Adipocyte (in vitro differentiated cells): ENCODE data around the gene SPZ1.
"Not testable (repeated sequence)": the region's sequence is repeated elsewhere in the genome, so short reads cannot be mapped to it uniquely, and the experiment has no call there.

Experiments
- DNase-seq: peaks from one replicate; pipeline ENCODE4 v3.0.0-alpha.2; 2015; ENCODE audit warnings: low read depth
- H3K27me3 ChIP-seq: replicated peaks from 2 replicates; pipeline ENCODE4 v1.7.0; 2013; ENCODE audit warnings: mild to moderate bottlenecking, low read length, moderate library complexity; ENCODE audit not compliant: control insufficient read depth, insufficient read depth
- H3K36me3 ChIP-seq: 2 replicates; pipeline ENCODE4 v1.7.0; 2013; ENCODE audit warnings: low read length, mild to moderate bottlenecking, moderate library complexity; ENCODE audit not compliant: control insufficient read depth, insufficient read depth, severe bottlenecking
- H3K4me1 ChIP-seq: 2 replicates; pipeline ENCODE4 v1.7.0; 2013; ENCODE audit warnings: mild to moderate bottlenecking, low read length, moderate library complexity; ENCODE audit not compliant: control insufficient read depth, insufficient read depth
- H3K4me3 ChIP-seq: 2 replicates; pipeline ENCODE4 v1.7.0; 2013; ENCODE audit warnings: mild to moderate bottlenecking, low read length, moderate library complexity
- H3K9ac ChIP-seq: 2 replicates; pipeline ENCODE4 v1.7.0; 2013; ENCODE audit warnings: mild to moderate bottlenecking, low read length, moderate library complexity
- H3K9me3 ChIP-seq: 2 replicates; pipeline ENCODE4 v1.7.0; 2013; ENCODE audit warnings: mild to moderate bottlenecking, low read length, moderate library complexity; ENCODE audit not compliant: control insufficient read depth

Gene SPZ1

GRCh38 chr5:80299601-80300000 is 20.2 kb upstream of the SPZ1 start:
- no peak overlapping the region for H3K9ac ChIP-seq
- no peaks in the 10 kb centered on the region for H3K4me1 ChIP-seq
- H3K36me3 ChIP-seq: no peaks in the 10 kb centered on the region
- no peak for DNase-seq
- H3K4me3 ChIP-seq: no peak overlapping the region
- H3K9me3 ChIP-seq: no peaks in the 10 kb centered on the region
- H3K27me3 ChIP-seq: no peaks in the 10 kb centered on the region

DNA sequence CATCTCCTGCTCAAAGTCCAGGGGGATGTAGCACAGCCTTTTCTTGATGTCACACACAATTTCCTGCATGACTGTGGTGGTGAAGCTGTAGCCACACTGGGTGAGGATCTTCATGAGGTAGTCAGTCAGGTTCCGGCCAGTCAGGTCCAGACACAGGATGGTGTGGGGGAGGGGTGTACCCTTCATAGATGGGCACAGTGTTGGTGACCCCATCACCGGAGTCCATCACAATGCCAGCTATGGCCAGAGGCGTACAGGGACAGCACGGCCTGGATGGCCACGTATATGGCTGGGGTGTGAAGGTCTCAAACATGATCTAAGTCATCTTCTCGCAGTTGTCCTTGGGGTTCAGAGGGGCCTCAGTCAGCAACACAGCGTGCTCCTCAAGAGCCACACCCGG is 19.7 kb upstream of the SPZ1 start:
- H3K9me3 ChIP-seq: no peaks in the 10 kb centered on the region
- no peak overlapping the region for H3K9ac ChIP-seq
- H3K4me1 ChIP-seq: no peaks in the 10 kb centered on the region
- H3K36me3 ChIP-seq: no peaks in the 10 kb centered on the region
- no peak overlapping the region for H3K4me3 ChIP-seq
- no peaks in the 10 kb centered on the region for H3K27me3 ChIP-seq
- DNase-seq: no peak

GRCh38 chr5:80300796-80301195 is 19.0 kb upstream of the SPZ1 start:
- H3K4me3 ChIP-seq, H3K4me1 ChIP-seq, DNase-seq: not testable (repeated sequence)

DNA sequence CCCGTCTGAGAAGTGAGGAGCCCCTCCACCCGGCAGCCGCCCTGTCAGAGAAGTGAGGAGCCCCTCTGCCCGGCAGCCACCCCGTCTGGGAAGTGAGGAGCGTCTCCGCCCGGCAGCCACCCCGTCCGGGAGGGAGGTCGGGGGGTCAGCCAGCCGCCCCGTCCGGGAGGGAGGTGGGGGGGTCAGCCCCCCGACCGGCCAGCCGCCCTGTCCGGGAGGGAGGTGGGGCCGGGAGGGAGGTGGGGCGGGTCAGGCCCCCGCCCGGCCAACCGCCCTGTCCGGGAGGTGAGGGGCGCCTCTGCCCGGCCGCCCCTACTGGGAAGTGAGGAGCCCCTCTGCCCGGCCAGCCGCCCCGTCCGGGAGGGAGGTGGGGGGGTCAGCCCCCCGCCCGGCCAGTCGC is 18.5 kb upstream of the SPZ1 start:
- DNase-seq, H3K36me3 ChIP-seq, H3K9ac ChIP-seq, H3K27me3 ChIP-seq, H3K4me3 ChIP-seq, H3K4me1 ChIP-seq, H3K9me3 ChIP-seq: not testable (repeated sequence)

More at GRCh38 chr5:80300796-80301195, 19.0 kb upstream of the SPZ1 start:
- H3K27me3 ChIP-seq, H3K9me3 ChIP-seq, H3K9ac ChIP-seq, H3K36me3 ChIP-seq: not testable (repeated sequence)

GRCh38 chr5:80302636-80303035 is 17.2 kb upstream of the SPZ1 start:
- no peak for DNase-seq
- Histone ChIP-seq H3K4me1 (no peaks in the 10 kb centered on the region), H3K36me3 (no peaks in the 10 kb centered on the region), H3K9me3 (no peaks in the 10 kb centered on the region), H3K9ac (no peak overlapping the region), H3K4me3 (no peak overlapping the region), H3K27me3 (no peaks in the 10 kb centered on the region)

DNA sequence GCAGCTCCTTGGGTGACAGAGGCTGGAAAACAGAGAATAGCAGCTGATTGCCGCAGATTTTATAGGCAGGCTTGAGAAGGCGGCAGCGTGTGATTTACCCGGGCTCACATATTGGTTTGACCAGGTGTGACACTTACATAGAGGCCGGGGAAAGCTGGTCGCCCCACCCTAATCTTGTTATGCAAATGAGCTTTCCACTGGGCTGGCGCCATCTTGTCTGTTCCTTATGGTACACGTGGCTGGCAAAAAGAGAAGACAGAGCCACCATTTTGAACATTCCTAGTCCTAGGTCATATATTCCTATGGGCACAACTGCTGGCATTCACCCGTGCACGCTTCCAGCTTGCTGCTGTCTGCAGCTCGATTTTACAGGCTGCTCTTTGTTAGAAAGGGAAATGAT is 11.3 kb upstream of the SPZ1 start:
- DNase-seq: no peak
- no peaks in the 10 kb centered on the region for H3K36me3 ChIP-seq

GRCh38 chr5:80309871-80310665 is 9.7 kb upstream of the SPZ1 start:
- H3K9ac ChIP-seq: no peak overlapping the region
- no peaks in the 10 kb centered on the region for H3K9me3 ChIP-seq
- no peaks in the 10 kb centered on the region for H3K4me1 ChIP-seq
- no peak for DNase-seq
- no peak overlapping the region for H3K4me3 ChIP-seq
- H3K27me3 ChIP-seq: no peaks in the 10 kb centered on the region
- no peaks in the 10 kb centered on the region for H3K36me3 ChIP-seq

More for the DNA sequence above, 11.3 kb upstream of the SPZ1 start:
- Histone ChIP-seq H3K9me3 (no peaks in the 10 kb centered on the region), H3K4me1 (no peaks in the 10 kb centered on the region), H3K27me3 (no peaks in the 10 kb centered on the region), H3K9ac (no peak overlapping the region), H3K4me3 (no peak overlapping the region)

GRCh38 chr5:80315244-80315643 is 4.6 kb upstream of the SPZ1 start:
- no peak overlapping the region for H3K4me3 ChIP-seq
- H3K9ac ChIP-seq: no peak overlapping the region
- H3K27me3 ChIP-seq: peaks cover 13% of the 10 kb centered on the region
- no peaks in the 10 kb centered on the region for H3K9me3 ChIP-seq
- no peaks in the 10 kb centered on the region for H3K36me3 ChIP-seq
- H3K4me1 ChIP-seq: peaks cover 3% of the 10 kb centered on the region
- no peak for DNase-seq

- peak; percentile 62 for DNase-seq
- H3K4me3 ChIP-seq: no peak overlapping the region
- H3K27me3 ChIP-seq: peaks cover 27% of the 10 kb centered on the region
- H3K36me3 ChIP-seq: no peaks in the 10 kb centered on the region
- H3K9me3 ChIP-seq: no peaks in the 10 kb centered on the region
- H3K4me1 ChIP-seq: peaks cover 6% of the 10 kb centered on the region
- H3K9ac ChIP-seq: no peak overlapping the region
Observed at GRCh38 chr5:80318212-80318611, 1.6 kb upstream of the SPZ1 start.

- no peak for DNase-seq
- H3K9ac ChIP-seq: no peak overlapping the region
- no peaks in the 10 kb centered on the region for H3K9me3 ChIP-seq
- H3K4me3 ChIP-seq: no peak overlapping the region
- H3K36me3 ChIP-seq: no peaks in the 10 kb centered on the region
- peaks cover 19% of the 10 kb centered on the region for H3K27me3 ChIP-seq
- peaks cover 3% of the 10 kb centered on the region for H3K4me1 ChIP-seq
Observed at GRCh38 chr5:80324912-80325311, 5.1 kb downstream of the SPZ1 start.

GRCh38 chr5:80326468-80326867 is 6.7 kb downstream of the SPZ1 start:
- DNase-seq: no peak
- H3K9me3 ChIP-seq: no peaks in the 10 kb centered on the region

GRCh38 chr5:80337379-80337778 is 17.6 kb downstream of the SPZ1 start:
- no peak for DNase-seq
- no peaks in the 10 kb centered on the region for H3K4me1 ChIP-seq
- H3K27me3 ChIP-seq: peaks cover 3% of the 10 kb centered on the region
- H3K9ac ChIP-seq: no peak overlapping the region
- H3K4me3 ChIP-seq: no peak overlapping the region
- H3K36me3 ChIP-seq: no peaks in the 10 kb centered on the region
- no peaks in the 10 kb centered on the region for H3K9me3 ChIP-seq

More at GRCh38 chr5:80326468-80326867, 6.7 kb downstream of the SPZ1 start:
- peaks cover 9% of the 10 kb centered on the region for H3K27me3 ChIP-seq
- no peak overlapping the region for H3K9ac ChIP-seq
- H3K36me3 ChIP-seq: no peaks in the 10 kb centered on the region
- H3K4me1 ChIP-seq: peaks cover 1% of the 10 kb centered on the region
- no peak overlapping the region for H3K4me3 ChIP-seq
